Loucy (cell line): ENCODE data around the gene LRP10.

Experiments used
- H2AFZ ChIP-seq: fragments of 200-600 bp; sonication (generic); 2 replicates; pipeline ENCODE4 v1.6.0; 2016; ENCODE audit warnings: antibody characterized with exemption, mild to moderate bottlenecking, low read length, moderate library complexity
- H3F3A ChIP-seq: fragments of 200-600 bp; 2 replicates; pipeline ENCODE4 v1.6.0; 2016; ENCODE audit warnings: antibody characterized with exemption, low read depth, mild to moderate bottlenecking
- H3K27me3 ChIP-seq: fragments of 200-600 bp; sonication (generic); 2 replicates; pipeline ENCODE4 v1.6.1; 2014; ENCODE audit warnings: low read length, mild to moderate bottlenecking; ENCODE audit not compliant: insufficient read depth, poor library complexity, severe bottlenecking
- H3K36me3 ChIP-seq: fragments of 200-600 bp; sonication (generic); 2 replicates; pipeline ENCODE4 v1.6.1; 2016; ENCODE audit warnings: low read length; ENCODE audit not compliant: insufficient read depth
- H3K4me1 ChIP-seq: fragments of 200-600 bp; sonication (generic); 2 replicates; pipeline ENCODE4 v1.5.1; 2014; ENCODE audit warnings: low read length, mild to moderate bottlenecking; ENCODE audit not compliant: insufficient read depth, poor library complexity, severe bottlenecking
- H3K4me2 ChIP-seq: fragments of 200-600 bp; sonication (generic); 2 replicates; pipeline ENCODE4 v1.6.0; 2014; ENCODE audit warnings: antibody characterized with exemption, low read length, low read depth, mild to moderate bottlenecking; ENCODE audit not compliant: poor library complexity, severe bottlenecking
- H3K4me3 ChIP-seq: fragments of 200-600 bp; sonication (generic); 2 replicates; pipeline ENCODE4 v1.5.1; 2014; ENCODE audit warnings: low read length, mild to moderate bottlenecking, mixed read lengths; ENCODE audit not compliant: poor library complexity, severe bottlenecking
- H3K79me2 ChIP-seq: fragments of 200-600 bp; sonication (generic); 2 replicates; pipeline ENCODE4 v1.6.1; 2014; ENCODE audit warnings: low read length; ENCODE audit not compliant: insufficient read depth
- H3K9ac ChIP-seq: fragments of 200-600 bp; sonication (generic); 2 replicates; pipeline ENCODE4 v1.6.0; 2014; ENCODE audit warnings: mild to moderate bottlenecking, low read depth, low read length, moderate library complexity; ENCODE audit not compliant: poor library complexity, severe bottlenecking
- H3K9me2 ChIP-seq: fragments of 200-600 bp; sonication (generic); replicated peaks from 2 replicates; pipeline ENCODE4 v1.6.1; 2016; ENCODE audit warnings: low read depth, low read length, mixed read lengths
- H3K9me3 ChIP-seq: fragments of 200-600 bp; sonication (generic); 2 replicates; pipeline ENCODE4 v1.6.1; 2014; ENCODE audit warnings: mild to moderate bottlenecking, antibody characterized with exemption, low read length, low read depth; ENCODE audit not compliant: insufficient read depth
- H4K20me1 ChIP-seq: fragments of 200-600 bp; sonication (generic); 2 replicates; pipeline ENCODE4 v1.6.0; 2014; ENCODE audit warnings: antibody characterized with exemption, low read length, mild to moderate bottlenecking; ENCODE audit not compliant: insufficient read depth, poor library complexity, severe bottlenecking
- EZH2phosphoT487 ChIP-seq: fragments of 200-600 bp; IDR thresholded peaks from 2 replicates; pipeline ENCODE4 v1.6.1; 2018; ENCODE audit warnings: antibody characterized with exemption, mild to moderate bottlenecking, moderate library complexity, borderline replicate concordance
- TF ChIP-seq, protein P1 (sequence below): fragments of 200-600 bp; sonication (generic); conservative IDR thresholded peaks from 2 replicates; pipeline ENCODE4 v1.5.1; 2014; ENCODE audit warnings: mild to moderate bottlenecking, antibody characterized with exemption, low read length

Gene LRP10

DNA sequence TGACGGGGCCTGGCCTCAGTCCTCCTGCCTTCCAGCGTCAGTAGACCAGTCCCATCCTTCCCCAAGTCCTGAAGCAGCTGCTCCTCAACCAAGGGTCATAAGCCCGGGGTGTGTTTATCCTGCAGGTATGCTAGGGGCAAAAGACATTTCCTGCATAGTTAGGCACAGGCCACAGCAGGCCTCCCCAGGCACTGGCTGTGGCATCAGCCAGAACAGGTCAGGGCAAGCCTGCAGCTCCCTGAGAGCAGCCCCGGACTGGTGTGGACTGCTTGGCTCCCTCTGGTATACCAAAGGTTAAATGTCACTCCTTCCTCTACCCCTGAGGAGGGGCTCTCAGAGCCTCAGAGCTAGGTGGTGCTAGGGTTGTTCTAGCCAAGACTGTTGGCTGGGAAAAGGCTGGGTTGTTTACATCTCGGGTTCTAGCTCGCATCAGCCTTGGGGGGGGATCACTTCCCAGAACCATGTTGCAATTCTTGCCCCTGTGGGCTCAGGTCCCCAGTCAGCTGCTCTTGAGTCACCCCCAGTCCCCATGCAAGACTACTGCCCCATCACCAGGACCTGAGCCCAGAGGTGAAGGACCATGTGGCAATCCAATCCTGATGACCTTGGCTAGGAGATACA, 32.3 kb upstream of the LRP10 start:
- Histone ChIP-seq H3K9me2 (no peaks in the 10 kb centered on the region), H3K4me3 (no peak overlapping the region), H3K27me3 (no peaks in the 10 kb centered on the region), H3F3A (no peaks in the 10 kb centered on the region), H4K20me1 (no peaks in the 10 kb centered on the region), H3K4me1 (peaks cover 15% of the 10 kb centered on the region), H3K36me3 (0 out of 2 replicates have a peak, but pooled peaks cover under 1% of the 10 kb centered on the region), H3K4me2 (no peak overlapping the region), H3K9ac (peak overlapping the region; percentile 47), H3K9me3 (no peaks in the 10 kb centered on the region), H3K79me2 (no peaks in the 10 kb centered on the region), H2AFZ (no peak overlapping the region)
- TF ChIP-seq, protein P1, sequence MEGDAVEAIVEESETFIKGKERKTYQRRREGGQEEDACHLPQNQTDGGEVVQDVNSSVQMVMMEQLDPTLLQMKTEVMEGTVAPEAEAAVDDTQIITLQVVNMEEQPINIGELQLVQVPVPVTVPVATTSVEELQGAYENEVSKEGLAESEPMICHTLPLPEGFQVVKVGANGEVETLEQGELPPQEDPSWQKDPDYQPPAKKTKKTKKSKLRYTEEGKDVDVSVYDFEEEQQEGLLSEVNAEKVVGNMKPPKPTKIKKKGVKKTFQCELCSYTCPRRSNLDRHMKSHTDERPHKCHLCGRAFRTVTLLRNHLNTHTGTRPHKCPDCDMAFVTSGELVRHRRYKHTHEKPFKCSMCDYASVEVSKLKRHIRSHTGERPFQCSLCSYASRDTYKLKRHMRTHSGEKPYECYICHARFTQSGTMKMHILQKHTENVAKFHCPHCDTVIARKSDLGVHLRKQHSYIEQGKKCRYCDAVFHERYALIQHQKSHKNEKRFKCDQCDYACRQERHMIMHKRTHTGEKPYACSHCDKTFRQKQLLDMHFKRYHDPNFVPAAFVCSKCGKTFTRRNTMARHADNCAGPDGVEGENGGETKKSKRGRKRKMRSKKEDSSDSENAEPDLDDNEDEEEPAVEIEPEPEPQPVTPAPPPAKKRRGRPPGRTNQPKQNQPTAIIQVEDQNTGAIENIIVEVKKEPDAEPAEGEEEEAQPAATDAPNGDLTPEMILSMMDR = no peak
- no peak for TF ChIP-seq EZH2phosphoT487

DNA sequence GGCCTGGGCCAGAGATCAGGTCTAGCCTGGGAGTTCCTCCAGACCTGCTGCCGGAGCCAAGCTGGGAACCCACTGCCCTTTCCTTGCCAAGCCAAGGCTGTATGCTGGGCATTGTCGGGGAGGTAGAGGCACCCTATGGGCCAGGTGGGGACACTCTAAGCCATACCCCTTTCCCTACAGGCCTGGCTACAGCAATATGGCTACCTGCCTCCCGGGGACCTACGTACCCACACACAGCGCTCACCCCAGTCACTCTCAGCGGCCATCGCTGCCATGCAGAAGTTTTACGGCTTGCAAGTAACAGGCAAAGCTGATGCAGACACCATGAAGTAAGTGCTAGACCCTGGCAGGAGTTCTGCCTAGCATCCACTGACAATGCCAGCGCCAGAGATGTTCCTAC, 30.2 kb upstream of the LRP10 start:
- Histone ChIP-seq H3K36me3 (no peaks in the 10 kb centered on the region), H3F3A (no peaks in the 10 kb centered on the region), H4K20me1 (no peaks in the 10 kb centered on the region), H3K9me2 (no peaks in the 10 kb centered on the region), H3K4me3 (no peak overlapping the region), H3K9ac (no peak overlapping the region), H3K9me3 (no peaks in the 10 kb centered on the region), H3K4me1 (peaks cover 15% of the 10 kb centered on the region), H2AFZ (no peak overlapping the region), H3K4me2 (no peak overlapping the region), H3K27me3 (peaks cover 2% of the 10 kb centered on the region), H3K79me2 (no peaks in the 10 kb centered on the region)
- TF ChIP-seq EZH2phosphoT487 = no peak
- TF ChIP-seq, protein P1 = no peak

DNA sequence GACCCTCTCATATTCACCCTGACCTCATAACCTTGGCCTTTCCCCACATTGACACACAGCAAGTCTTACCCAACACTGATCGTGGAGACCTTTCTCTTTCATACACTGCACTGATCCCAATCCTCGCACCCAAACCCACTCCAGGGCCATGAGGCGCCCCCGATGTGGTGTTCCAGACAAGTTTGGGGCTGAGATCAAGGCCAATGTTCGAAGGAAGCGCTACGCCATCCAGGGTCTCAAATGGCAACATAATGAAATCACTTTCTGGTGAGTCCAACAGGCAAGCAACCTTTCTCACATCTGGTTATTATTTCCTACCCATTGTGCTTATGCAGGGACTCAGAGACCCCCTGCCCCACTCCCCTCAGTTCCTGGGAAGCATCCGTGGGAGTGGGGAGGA, 29.8 kb upstream of the LRP10 start:
- H4K20me1 ChIP-seq = no peaks in the 10 kb centered on the region
- H2AFZ ChIP-seq = no peak overlapping the region
- H3K4me2 ChIP-seq = no peak overlapping the region
- no peaks in the 10 kb centered on the region for H3K36me3 ChIP-seq
- no peak overlapping the region for H3K4me3 ChIP-seq
- H3K79me2 ChIP-seq = no peaks in the 10 kb centered on the region
- H3K9me3 ChIP-seq = no peaks in the 10 kb centered on the region
- H3F3A ChIP-seq = no peaks in the 10 kb centered on the region
- H3K9me2 ChIP-seq = no peaks in the 10 kb centered on the region
- TF ChIP-seq, protein P1 = no peak
- TF ChIP-seq EZH2phosphoT487 = no peak
- H3K4me1 ChIP-seq = peaks cover 15% of the 10 kb centered on the region
- H3K27me3 ChIP-seq = peaks cover 4% of the 10 kb centered on the region
- H3K9ac ChIP-seq = no peak overlapping the region
